GM11168 (cell line): Measurements from ENCODE around the gene PXK.
"Not testable (repeated sequence)": the region's sequence is repeated elsewhere in the genome, so short reads cannot be mapped to it uniquely, and the experiment has no call there.

Experiments
- in situ Hi-C: fragments of 300-500 bp; cut with MboI; formaldehyde crosslinking; loops from one replicate; pipeline ENCODE4 v1.12.0; 2022; ENCODE audit warnings: low sequenced_read_pairs; ENCODE audit not compliant: unreplicated experiment

Gene PXK

GRCh38 chr3:58440996-58441355 is 108.3 kb downstream of the PXK start:
- in situ Hi-C loops = not testable (repeated sequence)

DNA sequence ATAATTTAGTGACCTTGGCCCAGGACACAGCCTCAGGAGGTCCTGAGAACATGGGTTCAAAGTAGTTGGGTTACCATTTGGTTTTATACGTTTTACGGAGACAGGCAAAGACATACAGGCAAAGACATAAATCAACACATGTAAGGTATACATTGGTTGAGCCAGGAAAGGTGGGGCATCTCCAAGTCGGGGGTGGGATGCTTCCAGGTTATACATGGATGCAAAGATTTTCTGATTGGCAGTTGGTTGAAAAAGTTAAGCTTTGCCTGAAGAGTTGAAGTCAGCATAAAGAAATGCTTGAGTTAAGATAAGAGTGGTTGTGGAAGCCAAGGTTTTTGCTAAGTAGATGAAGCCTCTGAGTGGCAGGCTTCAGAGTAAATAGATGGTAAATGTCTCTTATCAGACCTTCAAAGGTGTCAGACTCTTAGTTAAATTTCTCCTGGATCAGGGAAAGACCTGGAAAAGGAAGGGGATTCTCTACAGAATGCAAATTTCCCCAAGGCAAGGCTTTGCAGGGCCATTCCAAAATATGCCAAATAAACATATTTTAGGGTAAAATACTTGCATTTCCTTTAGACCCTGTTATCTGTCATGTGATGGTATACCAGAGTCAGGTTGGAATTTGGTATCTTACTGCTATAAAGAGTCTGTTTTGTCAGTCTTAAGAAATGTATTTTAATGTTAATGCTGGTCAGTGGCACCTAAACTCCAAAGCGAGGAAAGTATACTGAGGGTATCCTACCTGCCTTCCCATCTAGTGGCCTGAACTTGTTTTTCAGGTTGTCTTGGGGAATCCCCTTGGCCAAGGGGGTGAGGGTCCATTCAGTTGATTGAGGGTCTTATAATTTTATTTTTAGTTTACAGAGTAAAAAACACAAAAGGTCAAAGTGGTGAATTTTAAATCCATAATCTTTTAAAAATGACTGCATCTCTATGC is 109.1 kb downstream of the PXK start:
- in situ Hi-C loops = no loop called here

GRCh38 chr3:58452176-58452575 is 119.5 kb downstream of the PXK start:
- in situ Hi-C loops = no loop called here

GRCh38 chr3:58459160-58459559 is 126.5 kb downstream of the PXK start:
- in situ Hi-C loops = no loop called here

GRCh38 chr3:58462829-58463180 is 130.1 kb downstream of the PXK start:
- in situ Hi-C loops = no loop called here

GRCh38 chr3:58463181-58463941 is 130.7 kb downstream of the PXK start:
- in situ Hi-C loops = no loop called here

DNA sequence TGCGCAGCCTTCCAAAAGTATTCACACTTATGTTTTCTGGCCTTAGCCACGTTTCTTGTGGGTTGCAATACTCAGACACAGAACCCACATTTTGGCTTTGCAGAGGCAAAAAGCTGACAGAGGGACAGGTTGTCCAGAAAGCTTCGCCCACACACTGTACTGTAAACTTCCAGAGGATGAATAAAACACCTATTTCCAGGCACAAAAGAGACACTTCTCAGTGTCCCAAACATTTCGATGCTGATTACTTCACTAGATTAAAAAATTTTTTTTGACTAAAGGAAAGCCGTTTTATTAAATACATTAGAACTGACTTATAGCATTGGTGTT is 131.2 kb downstream of the PXK start:
- in situ Hi-C loops = no loop called here

DNA sequence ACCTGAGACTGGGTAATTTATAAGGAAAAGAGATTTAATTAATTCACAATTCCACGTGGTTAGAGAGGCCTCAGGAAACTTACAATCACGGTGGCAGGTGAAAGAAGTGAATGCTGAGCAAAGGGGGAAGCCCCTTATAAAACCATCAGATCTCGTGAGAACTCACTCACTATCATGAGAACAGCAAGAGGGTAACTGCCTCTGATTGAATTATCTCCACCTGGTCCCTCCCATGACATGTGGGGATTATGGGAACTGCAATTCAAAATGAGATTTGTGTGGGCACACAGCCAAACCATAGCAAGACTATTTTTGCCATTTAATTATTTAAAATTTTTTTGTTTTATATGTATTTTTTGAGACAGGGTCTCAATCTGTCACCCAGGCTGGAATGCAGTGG is 132.2 kb downstream of the PXK start:
- in situ Hi-C loops = no loop called here

GRCh38 chr3:58466899-58467563 is 134.3 kb downstream of the PXK start:
- in situ Hi-C loops = no loop called here

- in situ Hi-C loops = no loop called here
Measured at GRCh38 chr3:58469096-58469495, 136.4 kb downstream of the PXK start.

GRCh38 chr3:58470363-58471024 is 137.8 kb downstream of the PXK start:
- in situ Hi-C loops = no loop called here

GRCh38 chr3:58471025-58471887 is 138.6 kb downstream of the PXK start:
- in situ Hi-C loops = no loop called here

DNA sequence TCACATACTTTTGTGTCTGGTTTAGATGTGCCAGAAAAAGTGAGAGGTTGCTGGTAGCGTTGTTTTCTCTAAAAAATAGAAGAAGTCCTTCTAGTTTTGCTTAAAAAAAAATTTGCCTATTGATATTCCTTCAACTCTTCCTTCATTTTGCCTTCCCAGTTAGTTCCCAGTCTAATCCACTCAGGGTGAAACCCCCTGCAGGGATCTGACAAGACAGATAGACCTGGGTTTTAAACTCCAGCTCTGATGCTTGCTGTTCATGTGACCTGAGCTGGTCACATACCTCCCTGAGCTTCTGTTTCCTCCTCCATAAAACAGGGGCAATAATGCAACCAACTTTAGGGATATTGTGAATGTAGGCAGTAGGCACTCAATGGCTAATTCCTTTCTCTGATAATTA is 140.6 kb downstream of the PXK start:
- in situ Hi-C loops = no loop called here

- in situ Hi-C loops = no loop called here
Measured at GRCh38 chr3:58474348-58474911, 141.7 kb downstream of the PXK start.

- in situ Hi-C loops = no loop called here
Measured at GRCh38 chr3:58474967-58475578, 142.4 kb downstream of the PXK start.
